Endothelial cell of umbilical vein (primary cell): ENCODE data around the gene PGAP6. TPM values are rescaled to one million over a fixed set of nuclear protein-coding genes. Genes with fewer than 3 reads are reported as not detected.

ENCODE experiments used
- BruUV-seq: library from RNA; stranded (reverse); fragments of 400-500 nt; replicated peaks from 2 replicates; lab custom pipeline; 2021; lab: Mats Ljungman, UMichigan
- CTCF ChIA-PET: fragments of 300-600, 350-600 bp; sonication (Branson Sonifier 250); formaldehyde crosslinking; loops from one replicate; lab custom pipeline; 2021; ENCODE audit warnings: antibody characterized with exemption, inconsistent platforms; lab: Charles Lee
- POLR2A ChIA-PET: fragments of 300-600, 350-600 bp; sonication (Branson Sonifier 250); formaldehyde crosslinking; loops from one replicate; lab custom pipeline; 2021; ENCODE audit warnings: antibody characterized with exemption, inconsistent platforms; lab: Charles Lee
- DNase-seq: peaks from one replicate; pipeline ENCODE4 v3.0.0-alpha.2; 2011; ENCODE audit warnings: low read depth, low spot score
- FAIRE-seq: peaks from 2 replicates; lab custom pipeline; 2011; peaks lifted over from hg19 to GRCh38; lab: Jason Lieb, UNC
- H2AFZ ChIP-seq: 2 replicates; pipeline ENCODE4 v1.6.0; 2012; ENCODE audit warnings: low read depth, low read length, control low read depth, inconsistent platforms
- H3K27ac ChIP-seq: 2 replicates; pipeline ENCODE4 v1.5.1; 2011; ENCODE audit warnings: low read depth, mild to moderate bottlenecking, control low read depth, low read length, moderate library complexity; ENCODE audit not compliant: insufficient read depth
- H3K27me3 ChIP-seq, 2 experiments: 2 replicates each; pipeline versions ENCODE4 v1.6.0 to v1.6.1; 2011; ENCODE audit warnings: low read length in 2 of 2, mixed read lengths in 1 of 2; ENCODE audit not compliant: control insufficient read depth in 2 of 2, insufficient read depth in 2 of 2
- H3K36me3 ChIP-seq, 2 experiments: 2 replicates in 1 of 2; 3 replicates in 1 of 2; pipeline ENCODE4 v1.5.1; 2011; ENCODE audit warnings: low read length in 2 of 2, mild to moderate bottlenecking in 1 of 2, moderate library complexity in 1 of 2; ENCODE audit not compliant: control insufficient read depth in 2 of 2, insufficient read depth in 2 of 2; ENCODE audit errors: extremely low read depth in 1 of 2
- H3K4me1 ChIP-seq: 3 replicates; pipeline ENCODE4 v1.5.1; 2011; ENCODE audit warnings: mild to moderate bottlenecking, low read length; ENCODE audit not compliant: control insufficient read depth, insufficient read depth; ENCODE audit errors: extremely low read depth
- H3K4me2 ChIP-seq: 2 replicates; pipeline ENCODE4 v1.6.1; 2011; ENCODE audit warnings: low read length, control low read depth, mixed read lengths; ENCODE audit not compliant: insufficient read depth
- H3K4me3 ChIP-seq, 3 experiments: fragments of 200-600 bp in 1 of 3; sonication (generic), shearing (Covaris generic) in 1 of 3; replicated peaks in 1 of 3; 2 replicates each; pipeline ENCODE4 v1.5.1; 2011 to 2016; ENCODE audit warnings: control low read depth in 3 of 3, low read length in 3 of 3, mild to moderate bottlenecking in 2 of 3, inconsistent platforms in 1 of 3, low read depth in 1 of 3, moderate library complexity in 1 of 3; ENCODE audit not compliant: insufficient read depth in 1 of 3
- H3K79me2 ChIP-seq: 2 replicates; pipeline ENCODE4 v1.6.0; 2012; ENCODE audit warnings: low read length, inconsistent platforms; ENCODE audit not compliant: control insufficient read depth, insufficient read depth
- H3K9ac ChIP-seq: replicated peaks from 2 replicates; pipeline ENCODE3; 2011; ENCODE audit warnings: low read length, control low read depth; ENCODE audit not compliant: insufficient read depth; ENCODE audit errors: extremely low read depth
- H3K9me1 ChIP-seq: replicated peaks from 3 replicates; pipeline ENCODE4 v1.6.0; 2011; ENCODE audit warnings: mild to moderate bottlenecking, low read length; ENCODE audit not compliant: control insufficient read depth, insufficient read depth; ENCODE audit errors: extremely low read depth
- H3K9me3 ChIP-seq: replicated peaks from 2 replicates; pipeline ENCODE4 v1.5.1; 2012; ENCODE audit warnings: low read length, inconsistent platforms; ENCODE audit not compliant: control insufficient read depth, insufficient read depth
- H4K20me1 ChIP-seq: replicated peaks from 2 replicates; pipeline ENCODE3; 2011; ENCODE audit warnings: mild to moderate bottlenecking, low read length; ENCODE audit not compliant: control insufficient read depth, insufficient read depth; ENCODE audit errors: extremely low read depth
- EZH2 ChIP-seq: IDR thresholded peaks from 2 replicates; pipeline ENCODE4 v1.6.1; 2012; ENCODE audit warnings: borderline replicate concordance, low read depth, mild to moderate bottlenecking, moderate library complexity, low read length, inconsistent platforms; ENCODE audit not compliant: severe bottlenecking
- FOS ChIP-seq: IDR thresholded peaks from 2 replicates; pipeline ENCODE4 v1.6.1; 2011; ENCODE audit warnings: mild to moderate bottlenecking, low read length, moderate library complexity, borderline replicate concordance; ENCODE audit not compliant: insufficient read depth
- GATA2 ChIP-seq: IDR thresholded peaks from 2 replicates; pipeline ENCODE4 v1.7.0; 2011; ENCODE audit warnings: low read depth, mild to moderate bottlenecking, moderate library complexity, mixed read lengths, low read length; ENCODE audit not compliant: insufficient read length, insufficient read depth
- JUN ChIP-seq: IDR thresholded peaks from 2 replicates; pipeline ENCODE4 v1.6.1; 2011; ENCODE audit warnings: borderline replicate concordance, low read depth; ENCODE audit not compliant: insufficient read length, insufficient read depth
- MYC ChIP-seq: IDR thresholded peaks from one replicate; pipeline ENCODE4 v1.6.1; 2011; ENCODE audit warnings: mild to moderate bottlenecking, low read depth, low read length
- POLR2A ChIP-seq: IDR thresholded peaks from 2 replicates; pipeline ENCODE4 v1.6.1; 2012; ENCODE audit warnings: low read depth, mild to moderate bottlenecking, control low read depth, low read length
- POLR2AphosphoS5 ChIP-seq: IDR thresholded peaks from 2 replicates; pipeline ENCODE4 v1.6.1; 2012; ENCODE audit warnings: low read depth, mild to moderate bottlenecking, control low read depth, low read length, moderate library complexity; ENCODE audit not compliant: insufficient read depth
- dilution Hi-C: fragments of 300-500 bp; cut with MboI; formaldehyde crosslinking; loops from one replicate; pipeline ENCODE4 v1.15.0; 2019; ENCODE audit warnings: low sequenced_read_pairs; ENCODE audit not compliant: extremely low pct_ligation_motif_present
- intact Hi-C: fragments of 100-400 bp; cut with micrococcal nuclease; formaldehyde crosslinking; loops from one replicate; pipeline ENCODE4 v1.10.0; 2022
- polyA plus RNA-seq, 4 experiments: library from polyadenylated mRNA; depleted of rRNA in 3 of 4; stranded (reverse) in 3 of 4; unstranded in 1 of 4; fragments of >200 nt; gene quantifications; 2 replicates each; pipeline versions ENCODE4 v1.2.1 to v1.2.3, GENCODE V29; 2011 to 2012; ENCODE audit warnings: missing spikeins in 1 of 4
- total RNA-seq: library from RNA; stranded (reverse); gene quantifications from 2 replicates; pipeline ENCODE4 v1.2.3, GENCODE V29; 2021
- TF ChIP-seq, protein P1 (sequence below), 2 donors: IDR thresholded peaks; 1 replicate in 1 of 2; 2 replicates in 1 of 2; pipeline ENCODE4 v1.5.1; 2011; ENCODE audit warnings: low read length in 2 of 2, mild to moderate bottlenecking in 2 of 2, moderate library complexity in 2 of 2, control low read depth in 1 of 2, inconsistent platforms in 1 of 2, low read depth in 1 of 2; ENCODE audit not compliant: insufficient read depth in 1 of 2; ENCODE audit errors: extremely low read depth in 1 of 2
- TF ChIP-seq, protein P2 (sequence below): IDR thresholded peaks from 2 replicates; pipeline ENCODE4 v1.6.1; 2011; ENCODE audit not compliant: insufficient read depth, insufficient read length

PGAP6 gene
- total and polyA plus RNA-seq, 2 donors (not counting 3 experiments of a cell fraction or from before 2014, with no cell fraction given), result 89.8 to 365 TPM

DNA sequence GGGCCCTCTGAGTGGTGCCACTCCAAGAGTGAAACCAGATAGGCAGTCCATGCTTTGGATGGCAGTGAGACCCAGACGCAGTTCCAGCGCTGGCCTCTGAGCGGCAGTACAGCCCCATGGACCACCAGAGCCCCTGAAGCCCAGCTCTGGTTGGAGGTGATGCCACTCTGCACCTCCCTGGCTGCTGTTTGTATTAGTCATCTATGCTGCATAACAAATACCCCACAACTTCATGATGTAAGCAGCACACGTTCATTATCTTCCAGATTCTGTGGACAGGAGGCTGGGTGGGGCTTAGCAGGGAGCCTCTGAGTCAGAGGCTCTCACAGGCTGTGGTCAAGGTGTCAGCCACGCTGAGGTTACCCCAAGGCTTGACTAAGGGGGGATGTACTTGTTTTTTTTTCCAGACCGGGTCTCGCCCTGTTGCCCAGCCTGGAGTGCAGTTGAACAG is 10.1 kb upstream of the PGAP6 start:
- H3K27ac ChIP-seq, result no peak overlapping the region
- H3K4me3 ChIP-seq, result no peak overlapping the region
- TF ChIP-seq, protein P1, sequence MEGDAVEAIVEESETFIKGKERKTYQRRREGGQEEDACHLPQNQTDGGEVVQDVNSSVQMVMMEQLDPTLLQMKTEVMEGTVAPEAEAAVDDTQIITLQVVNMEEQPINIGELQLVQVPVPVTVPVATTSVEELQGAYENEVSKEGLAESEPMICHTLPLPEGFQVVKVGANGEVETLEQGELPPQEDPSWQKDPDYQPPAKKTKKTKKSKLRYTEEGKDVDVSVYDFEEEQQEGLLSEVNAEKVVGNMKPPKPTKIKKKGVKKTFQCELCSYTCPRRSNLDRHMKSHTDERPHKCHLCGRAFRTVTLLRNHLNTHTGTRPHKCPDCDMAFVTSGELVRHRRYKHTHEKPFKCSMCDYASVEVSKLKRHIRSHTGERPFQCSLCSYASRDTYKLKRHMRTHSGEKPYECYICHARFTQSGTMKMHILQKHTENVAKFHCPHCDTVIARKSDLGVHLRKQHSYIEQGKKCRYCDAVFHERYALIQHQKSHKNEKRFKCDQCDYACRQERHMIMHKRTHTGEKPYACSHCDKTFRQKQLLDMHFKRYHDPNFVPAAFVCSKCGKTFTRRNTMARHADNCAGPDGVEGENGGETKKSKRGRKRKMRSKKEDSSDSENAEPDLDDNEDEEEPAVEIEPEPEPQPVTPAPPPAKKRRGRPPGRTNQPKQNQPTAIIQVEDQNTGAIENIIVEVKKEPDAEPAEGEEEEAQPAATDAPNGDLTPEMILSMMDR (IDR thresholded peaks at IDR 0.05; ENCODE audit: extremely low read depth in 1 of 2, insufficient read depth in 1 of 2, low read depth in 1 of 2, low read length in 2 of 2), result peak; percentile 88 to 93
- no peak for TF ChIP-seq FOS
- no TSS peak for BruUV-seq
- POLR2A ChIA-PET, result no interaction called here
- no peaks in the 10 kb centered on the region for H3K36me3 ChIP-seq
- H4K20me1 ChIP-seq, result no peaks in the 10 kb centered on the region
- peaks cover 3% of the 10 kb centered on the region for H3K4me1 ChIP-seq
- dilution Hi-C loops, result no loop called here
- H3K9ac ChIP-seq, result no peak overlapping the region
- DNase-seq (peak; percentile 65), FAIRE-seq (peak; percentile 87)
- no peaks in the 10 kb centered on the region for H3K27me3 ChIP-seq
- no peak overlapping the region for H3K4me2 ChIP-seq
- CTCF ChIA-PET, result interaction anchor here (0.7 to 2.0 kb wide), 10 partner anchors 8 to 295 kb away, joined by 3 to 26 read pairs (median 4); partner anchors contain the start of gene DECR2
- H3K9me3 ChIP-seq, result no peaks in the 10 kb centered on the region
- no peaks in the 10 kb centered on the region for H3K9me1 ChIP-seq
- no peak overlapping the region for H2AFZ ChIP-seq
- intact Hi-C loops, result loop anchor here (1.0 to 5.0 kb wide), 3 partner anchors 103 to 268 kb away; no protein-coding TSS in a partner anchor
- H3K79me2 ChIP-seq, result no peaks in the 10 kb centered on the region

DNA sequence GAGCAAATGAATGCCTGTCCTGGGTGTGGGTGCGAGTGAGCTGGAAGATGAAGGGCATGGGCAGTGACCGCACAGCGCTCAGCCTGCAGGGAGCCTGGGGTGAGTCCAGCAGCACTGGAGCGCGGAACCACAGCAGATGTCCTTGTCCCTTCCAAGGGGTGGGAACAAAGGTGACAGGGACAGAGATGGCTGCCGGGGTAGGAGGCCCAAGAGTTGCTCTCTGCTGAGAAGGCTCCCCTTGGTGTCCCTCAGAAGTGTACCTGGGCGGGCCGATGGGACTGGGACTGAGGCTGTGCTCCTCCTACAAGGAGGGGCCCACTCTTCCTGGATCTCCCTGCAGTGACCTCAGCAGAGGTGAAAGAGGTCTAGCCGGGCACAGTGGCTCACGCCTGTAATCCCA is 7.6 kb upstream of the PGAP6 start:
- intact Hi-C loops (no loop called here), dilution Hi-C loops (no loop called here)
- Histone ChIP-seq H2AFZ (no peak overlapping the region), H3K9ac (no peak overlapping the region), H3K27ac (no peak overlapping the region), H3K27me3 (no peaks in the 10 kb centered on the region), H3K9me3 (no peaks in the 10 kb centered on the region), H4K20me1 (no peaks in the 10 kb centered on the region), H3K9me1 (no peaks in the 10 kb centered on the region), H3K36me3 (no peaks in the 10 kb centered on the region), H3K4me2 (no peak overlapping the region), H3K4me3 (no peak overlapping the region), H3K79me2 (no peaks in the 10 kb centered on the region), H3K4me1 (peaks cover under 1% of the 10 kb centered on the region)
- FAIRE-seq (no peak), DNase-seq (no peak)
- POLR2A ChIA-PET, result no interaction called here
- TF ChIP-seq JUN (no peak), GATA2 (no peak), EZH2 (no peak), MYC (no peak), POLR2A (no peak), POLR2AphosphoS5 (no peak), FOS (no peak)
- TF ChIP-seq, protein P1 (IDR thresholded peaks at IDR 0.05; ENCODE audit: extremely low read depth in 1 of 2, insufficient read depth in 1 of 2, low read depth in 1 of 2, low read length in 2 of 2), result no peak
- TF ChIP-seq, protein P2, sequence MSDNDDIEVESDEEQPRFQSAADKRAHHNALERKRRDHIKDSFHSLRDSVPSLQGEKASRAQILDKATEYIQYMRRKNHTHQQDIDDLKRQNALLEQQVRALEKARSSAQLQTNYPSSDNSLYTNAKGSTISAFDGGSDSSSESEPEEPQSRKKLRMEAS, result no peak
- BruUV-seq, result no TSS peak
- CTCF ChIA-PET, result interaction anchor here (1.2 kb wide), 2 partner anchors 98 to 106 kb away, joined by 3 read pairs; no protein-coding TSS in a partner anchor
